Measurements from ENCODE around the gene RMRP.
A peak's percentile ranks its signal among the peaks of the same experiment; 100 is the strongest.

Gene RMRP

GRCh38 chr9:35700942-35701341, 43.1 kb upstream of the RMRP start:
- DNase-seq (ENCODE audit: low read depth) = no peak
- H3K4me3 ChIP-seq (ENCODE audit: control insufficient read depth, low read depth, low read length) = no peak overlapping the region
- no peak for TF ChIP-seq CTCF (conservative IDR thresholded peaks at IDR 0.05; ENCODE audit: control insufficient read depth, insufficient read depth, low read depth, low read length)

DNA sequence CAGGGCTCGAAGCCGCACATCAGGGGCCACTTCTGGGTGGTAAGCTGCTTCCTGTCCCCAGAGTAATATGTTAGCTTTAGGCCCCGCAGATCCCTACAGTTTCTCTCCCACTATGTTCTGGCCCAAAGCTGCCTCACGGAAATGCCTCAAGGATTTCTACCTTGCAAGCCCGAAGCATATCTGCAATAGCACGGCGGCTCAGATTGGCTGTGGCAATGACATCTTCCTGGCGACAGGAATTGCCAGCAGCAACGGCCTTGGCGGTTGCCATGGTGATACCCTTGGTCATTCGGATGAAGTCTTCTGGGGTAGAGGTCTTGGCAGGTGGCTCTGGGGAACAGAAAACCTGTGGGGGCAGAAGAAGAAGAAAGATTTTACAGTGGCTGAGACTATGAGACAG, 42.2 kb upstream of the RMRP start:
- no peak for TF ChIP-seq CTCF (conservative IDR thresholded peaks at IDR 0.05; ENCODE audit: control insufficient read depth, insufficient read depth, low read depth, low read length)
- DNase-seq (ENCODE audit: low read depth) = no peak
- no peak overlapping the region for H3K4me3 ChIP-seq (ENCODE audit: control insufficient read depth, low read depth, low read length)

DNA sequence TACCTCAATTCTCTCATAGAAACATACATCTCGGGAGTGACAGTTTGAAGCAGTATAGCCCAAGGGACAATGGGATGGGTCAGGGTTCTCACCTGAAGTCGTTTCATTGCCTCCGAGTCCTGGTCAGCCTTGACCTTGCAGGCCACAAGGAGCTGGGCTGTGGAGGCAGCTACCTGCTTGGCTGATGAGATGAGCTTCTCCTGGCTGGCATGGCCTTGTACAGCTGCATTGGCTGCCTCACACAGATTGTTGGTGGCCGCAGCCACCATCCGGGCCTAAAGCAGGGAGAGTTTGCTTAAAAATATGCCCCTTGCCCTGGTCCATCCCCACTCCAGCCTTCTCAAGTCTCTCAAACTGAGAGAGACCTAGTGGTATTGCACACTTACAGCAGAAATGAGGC, 40.4 kb upstream of the RMRP start:
- DNase-seq (ENCODE audit: low read depth) = no peak
- no peak overlapping the region for H3K4me3 ChIP-seq (ENCODE audit: control insufficient read depth, low read depth, low read length)
- no peak for TF ChIP-seq CTCF (conservative IDR thresholded peaks at IDR 0.05; ENCODE audit: control insufficient read depth, insufficient read depth, low read depth, low read length)

GRCh38 chr9:35697486-35697885, 39.7 kb upstream of the RMRP start:
- no peak for TF ChIP-seq CTCF (conservative IDR thresholded peaks at IDR 0.05; ENCODE audit: control insufficient read depth, insufficient read depth, low read depth, low read length)
- DNase-seq (ENCODE audit: low read depth) = no peak
- no peak overlapping the region for H3K4me3 ChIP-seq (ENCODE audit: control insufficient read depth, low read depth, low read length)

- no peak overlapping the region for H3K4me3 ChIP-seq (ENCODE audit: control insufficient read depth, low read depth, low read length)
- DNase-seq (ENCODE audit: low read depth) = peak; percentile 53
- peak; percentile 86 for TF ChIP-seq CTCF (conservative IDR thresholded peaks at IDR 0.05; ENCODE audit: control insufficient read depth, insufficient read depth, low read depth, low read length)
Observed at GRCh38 chr9:35696520-35697215, 38.8 kb upstream of the RMRP start.

- DNase-seq (ENCODE audit: low read depth) = no peak
- TF ChIP-seq CTCF (conservative IDR thresholded peaks at IDR 0.05; ENCODE audit: control insufficient read depth, insufficient read depth, low read depth, low read length) = no peak
- no peak overlapping the region for H3K4me3 ChIP-seq (ENCODE audit: control insufficient read depth, low read depth, low read length)
Observed at GRCh38 chr9:35695943-35696401, 38.2 kb upstream of the RMRP start.
